ENCODE data around the gene LMO4. TPM values are rescaled to one million over a fixed set of nuclear protein-coding genes. Genes with fewer than 3 reads are reported as not detected.

Gene LMO4
- total and polyA plus RNA-seq, 2 experiments from 2014 or later: 35.6 to 96.2 TPM

GRCh38 chr1:87305151-87305550 lies 23.5 kb upstream of the LMO4 start:
- H3K4me1 Mint-ChIP-seq: peaks cover 24% of the 10 kb centered on the region
- H3K36me3 ChIP-seq (ENCODE audit: insufficient read depth): no peaks in the 10 kb centered on the region
- no peaks in the 10 kb centered on the region for H3F3A ChIP-seq (replicated peaks; ENCODE audit: low read depth)
- H3K79me2 ChIP-seq (replicated peaks; ENCODE audit: insufficient read depth): no peaks in the 10 kb centered on the region
- ATAC-seq (no peak), DNase-seq (ENCODE audit: low spot score) (no peak)
- H3K9me2 ChIP-seq (ENCODE audit: insufficient read depth): 0 out of 2 replicates have a peak, but pooled peaks cover 6% of the 10 kb centered on the region
- H4K20me1 ChIP-seq (replicated peaks; ENCODE audit: insufficient read depth): no peaks in the 10 kb centered on the region
- no peak overlapping the region for H3K27ac ChIP-seq (ENCODE audit: low read depth)
- no peak overlapping the region for H3K27ac Mint-ChIP-seq
- H3K4me3 Mint-ChIP-seq: no peak overlapping the region
- H2AFZ ChIP-seq: no peak overlapping the region
- TF ChIP-seq CREB1 (CRISPR knock-in tag; IDR thresholded peaks at IDR 0.05; ENCODE audit: low read depth): no peak
- TF ChIP-seq STAT1 (IDR thresholded peaks at IDR 0.05; ENCODE audit: unreplicated experiment): no peak
- no peak for TF ChIP-seq JUNB (IDR thresholded peaks at IDR 0.05; ENCODE audit: unreplicated experiment)
- no peak for TF ChIP-seq CTCF (conservative IDR thresholded peaks at IDR 0.05; ENCODE audit: low read depth in 2 of 2)
- TF ChIP-seq NANOG (IDR thresholded peaks at IDR 0.05; ENCODE audit: borderline replicate concordance): no peak
- TF ChIP-seq, protein P1, sequence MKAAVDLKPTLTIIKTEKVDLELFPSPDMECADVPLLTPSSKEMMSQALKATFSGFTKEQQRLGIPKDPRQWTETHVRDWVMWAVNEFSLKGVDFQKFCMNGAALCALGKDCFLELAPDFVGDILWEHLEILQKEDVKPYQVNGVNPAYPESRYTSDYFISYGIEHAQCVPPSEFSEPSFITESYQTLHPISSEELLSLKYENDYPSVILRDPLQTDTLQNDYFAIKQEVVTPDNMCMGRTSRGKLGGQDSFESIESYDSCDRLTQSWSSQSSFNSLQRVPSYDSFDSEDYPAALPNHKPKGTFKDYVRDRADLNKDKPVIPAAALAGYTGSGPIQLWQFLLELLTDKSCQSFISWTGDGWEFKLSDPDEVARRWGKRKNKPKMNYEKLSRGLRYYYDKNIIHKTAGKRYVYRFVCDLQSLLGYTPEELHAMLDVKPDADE (IDR thresholded peaks at IDR 0.05): no peak
- no peak for TF ChIP-seq ZNF331 (CRISPR knock-in tag; IDR thresholded peaks at IDR 0.05; ENCODE audit: low read depth)
- TF ChIP-seq EZH2phosphoT487 (IDR thresholded peaks at IDR 0.05; ENCODE audit: unreplicated experiment): no peak
- no peak for TF ChIP-seq ZNF114 (CRISPR knock-in tag; IDR thresholded peaks at IDR 0.05)
- TF ChIP-seq, protein P2, sequence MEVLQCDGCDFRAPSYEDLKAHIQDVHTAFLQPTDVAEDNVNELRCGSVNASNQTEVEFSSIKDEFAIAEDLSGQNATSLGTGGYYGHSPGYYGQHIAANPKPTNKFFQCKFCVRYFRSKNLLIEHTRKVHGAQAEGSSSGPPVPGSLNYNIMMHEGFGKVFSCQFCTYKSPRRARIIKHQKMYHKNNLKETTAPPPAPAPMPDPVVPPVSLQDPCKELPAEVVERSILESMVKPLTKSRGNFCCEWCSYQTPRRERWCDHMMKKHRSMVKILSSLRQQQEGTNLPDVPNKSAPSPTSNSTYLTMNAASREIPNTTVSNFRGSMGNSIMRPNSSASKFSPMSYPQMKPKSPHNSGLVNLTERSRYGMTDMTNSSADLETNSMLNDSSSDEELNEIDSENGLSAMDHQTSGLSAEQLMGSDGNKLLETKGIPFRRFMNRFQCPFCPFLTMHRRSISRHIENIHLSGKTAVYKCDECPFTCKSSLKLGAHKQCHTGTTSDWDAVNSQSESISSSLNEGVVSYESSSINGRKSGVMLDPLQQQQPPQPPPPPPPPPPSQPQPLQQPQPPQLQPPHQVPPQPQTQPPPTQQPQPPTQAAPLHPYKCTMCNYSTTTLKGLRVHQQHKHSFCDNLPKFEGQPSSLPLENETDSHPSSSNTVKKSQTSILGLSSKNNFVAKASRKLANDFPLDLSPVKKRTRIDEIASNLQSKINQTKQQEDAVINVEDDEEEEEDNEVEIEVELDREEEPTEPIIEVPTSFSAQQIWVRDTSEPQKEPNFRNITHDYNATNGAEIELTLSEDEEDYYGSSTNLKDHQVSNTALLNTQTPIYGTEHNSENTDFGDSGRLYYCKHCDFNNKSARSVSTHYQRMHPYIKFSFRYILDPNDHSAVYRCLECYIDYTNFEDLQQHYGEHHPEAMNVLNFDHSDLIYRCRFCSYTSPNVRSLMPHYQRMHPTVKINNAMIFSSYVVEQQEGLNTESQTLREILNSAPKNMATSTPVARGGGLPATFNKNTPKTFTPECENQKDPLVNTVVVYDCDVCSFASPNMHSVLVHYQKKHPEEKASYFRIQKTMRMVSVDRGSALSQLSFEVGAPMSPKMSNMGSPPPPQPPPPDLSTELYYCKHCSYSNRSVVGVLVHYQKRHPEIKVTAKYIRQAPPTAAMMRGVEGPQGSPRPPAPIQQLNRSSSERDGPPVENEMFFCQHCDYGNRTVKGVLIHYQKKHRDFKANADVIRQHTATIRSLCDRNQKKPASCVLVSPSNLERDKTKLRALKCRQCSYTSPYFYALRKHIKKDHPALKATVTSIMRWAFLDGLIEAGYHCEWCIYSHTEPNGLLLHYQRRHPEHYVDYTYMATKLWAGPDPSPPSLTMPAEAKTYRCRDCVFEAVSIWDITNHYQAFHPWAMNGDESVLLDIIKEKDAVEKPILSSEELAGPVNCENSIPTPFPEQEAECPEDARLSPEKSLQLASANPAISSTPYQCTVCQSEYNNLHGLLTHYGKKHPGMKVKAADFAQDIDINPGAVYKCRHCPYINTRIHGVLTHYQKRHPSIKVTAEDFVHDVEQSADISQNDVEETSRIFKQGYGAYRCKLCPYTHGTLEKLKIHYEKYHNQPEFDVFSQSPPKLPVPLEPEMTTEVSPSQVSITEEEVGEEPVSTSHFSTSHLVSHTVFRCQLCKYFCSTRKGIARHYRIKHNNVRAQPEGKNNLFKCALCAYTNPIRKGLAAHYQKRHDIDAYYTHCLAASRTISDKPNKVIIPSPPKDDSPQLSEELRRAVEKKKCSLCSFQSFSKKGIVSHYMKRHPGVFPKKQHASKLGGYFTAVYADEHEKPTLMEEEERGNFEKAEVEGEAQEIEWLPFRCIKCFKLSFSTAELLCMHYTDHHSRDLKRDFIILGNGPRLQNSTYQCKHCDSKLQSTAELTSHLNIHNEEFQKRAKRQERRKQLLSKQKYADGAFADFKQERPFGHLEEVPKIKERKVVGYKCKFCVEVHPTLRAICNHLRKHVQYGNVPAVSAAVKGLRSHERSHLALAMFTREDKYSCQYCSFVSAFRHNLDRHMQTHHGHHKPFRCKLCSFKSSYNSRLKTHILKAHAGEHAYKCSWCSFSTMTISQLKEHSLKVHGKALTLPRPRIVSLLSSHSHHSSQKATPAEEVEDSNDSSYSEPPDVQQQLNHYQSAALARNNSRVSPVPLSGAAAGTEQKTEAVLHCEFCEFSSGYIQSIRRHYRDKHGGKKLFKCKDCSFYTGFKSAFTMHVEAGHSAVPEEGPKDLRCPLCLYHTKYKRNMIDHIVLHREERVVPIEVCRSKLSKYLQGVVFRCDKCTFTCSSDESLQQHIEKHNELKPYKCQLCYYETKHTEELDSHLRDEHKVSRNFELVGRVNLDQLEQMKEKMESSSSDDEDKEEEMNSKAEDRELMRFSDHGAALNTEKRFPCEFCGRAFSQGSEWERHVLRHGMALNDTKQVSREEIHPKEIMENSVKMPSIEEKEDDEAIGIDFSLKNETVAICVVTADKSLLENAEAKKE (CRISPR knock-in tag; IDR thresholded peaks at IDR 0.05): no peak
- no peak for TF ChIP-seq POLR2AphosphoS5 (IDR thresholded peaks at IDR 0.05; ENCODE audit: low read depth)
- TF ChIP-seq REST (IDR thresholded peaks at IDR 0.05; ENCODE audit: unreplicated experiment): no peak
- TF ChIP-seq EZH2 (IDR thresholded peaks at IDR 0.05; ENCODE audit: low read depth, unreplicated experiment): no peak
- peaks cover 4% of the 10 kb centered on the region for H3K27me3 Mint-ChIP-seq (ENCODE audit: insufficient read depth, low read depth, poor library complexity)
- H3K36me3 Mint-ChIP-seq (ENCODE audit: low read depth): no peaks in the 10 kb centered on the region
- no peaks in the 10 kb centered on the region for H3K27me3 ChIP-seq (ENCODE audit: insufficient read depth)
- H3K4me3 ChIP-seq: no peak overlapping the region
- no peak overlapping the region for H3K4me2 ChIP-seq
- H3K4me1 ChIP-seq (ENCODE audit: insufficient read depth): peaks cover 17% of the 10 kb centered on the region
- H3K9me3 Mint-ChIP-seq: no peaks in the 10 kb centered on the region

Measured in GM23338 (cell line).